Right ventricle myocardium inferior (tissue), 1 donor: ENCODE results near the gene SF3B1. TPM values are rescaled to one million over a fixed set of nuclear protein-coding genes. Genes with fewer than 3 reads are reported as not detected.
A peak's percentile ranks its signal among the peaks of the same experiment; 100 is the strongest.
"Not testable (repeated sequence)": the region's sequence is repeated elsewhere in the genome, so short reads cannot be mapped to it uniquely, and the experiment has no call there.

ENCODE experiments used
- ATAC-seq: fragments of 200-7000 bp; cut with Tn5 transposase; one replicate; pipeline ENCODE4 v1.9.1; 2020; ENCODE audit warnings: mild to moderate bottlenecking, moderate library complexity
- DNase-seq: peaks from one replicate; pipeline ENCODE4 v3.0.0; 2021; ENCODE audit errors: missing footprints
- intact Hi-C: fragments of 100-400 bp; cut with DNase I; formaldehyde crosslinking; loops from one replicate; pipeline ENCODE4 v1.11.0; 2022
- total RNA-seq: library from RNA; stranded (reverse); fragmentation: NEBNext Ultra II Directional; extraction: Animal tissue kit (Norgen Biotek cat#: 25700); gene quantifications from one replicate; pipeline ENCODE4 v1.2.1, GENCODE V29; 2021
- donor health status: DM: no; HTN: yes; CAD: no; lungs with severe emphysema.

Gene SF3B1
- total RNA-seq, 1 donor from 2014 or later = 126 TPM

DNA sequence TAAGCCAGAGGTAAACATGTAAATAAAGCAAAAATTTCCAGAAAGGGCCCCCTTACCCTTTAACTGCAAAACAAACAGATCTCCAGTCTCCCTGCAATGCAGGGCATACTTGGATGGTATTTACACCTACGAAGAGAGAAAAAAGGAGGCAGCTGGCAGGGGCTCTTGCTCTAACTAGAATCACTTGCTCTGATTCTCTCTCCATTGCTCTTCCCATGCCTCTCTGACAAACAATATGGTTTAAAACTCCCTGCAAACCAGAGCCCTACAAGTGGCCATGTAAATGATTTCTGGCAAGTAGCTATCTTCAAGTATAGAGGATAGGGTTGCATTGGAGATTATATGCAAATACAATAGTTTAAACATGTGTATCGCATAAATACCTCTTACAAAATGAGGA, 35.9 kb downstream of the SF3B1 start:
- intact Hi-C loops = no loop called here
- DNase-seq = no peak
- no peak for ATAC-seq

DNA sequence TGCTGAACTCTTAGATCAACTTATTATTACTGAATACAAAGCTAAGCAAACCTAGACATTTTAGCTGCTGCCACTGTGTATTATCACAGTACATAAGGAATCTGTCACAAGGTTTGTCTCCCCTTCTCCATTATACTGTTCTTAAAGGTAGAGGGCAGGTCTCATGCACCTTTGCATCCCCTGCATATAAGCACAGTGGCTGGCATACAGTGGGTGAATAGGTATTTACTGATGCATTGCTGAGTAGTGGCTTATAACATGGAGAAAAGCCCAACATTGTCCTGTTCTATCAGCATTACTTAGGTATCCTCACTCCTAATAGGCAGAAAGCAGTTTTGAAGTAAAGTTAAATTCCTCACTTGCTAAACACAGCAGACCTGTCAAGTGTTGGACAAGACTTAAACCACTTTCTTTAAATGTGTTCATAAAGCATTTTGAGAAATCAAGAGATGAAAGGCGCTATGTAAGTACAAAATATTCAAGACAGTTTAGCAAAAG, 43.6 kb downstream of the SF3B1 start:
- ATAC-seq = no peak
- no peak for DNase-seq
- intact Hi-C loops = loop anchor here (5.0 kb wide), 1 partner anchor 91 kb away; no protein-coding TSS in a partner anchor

DNA sequence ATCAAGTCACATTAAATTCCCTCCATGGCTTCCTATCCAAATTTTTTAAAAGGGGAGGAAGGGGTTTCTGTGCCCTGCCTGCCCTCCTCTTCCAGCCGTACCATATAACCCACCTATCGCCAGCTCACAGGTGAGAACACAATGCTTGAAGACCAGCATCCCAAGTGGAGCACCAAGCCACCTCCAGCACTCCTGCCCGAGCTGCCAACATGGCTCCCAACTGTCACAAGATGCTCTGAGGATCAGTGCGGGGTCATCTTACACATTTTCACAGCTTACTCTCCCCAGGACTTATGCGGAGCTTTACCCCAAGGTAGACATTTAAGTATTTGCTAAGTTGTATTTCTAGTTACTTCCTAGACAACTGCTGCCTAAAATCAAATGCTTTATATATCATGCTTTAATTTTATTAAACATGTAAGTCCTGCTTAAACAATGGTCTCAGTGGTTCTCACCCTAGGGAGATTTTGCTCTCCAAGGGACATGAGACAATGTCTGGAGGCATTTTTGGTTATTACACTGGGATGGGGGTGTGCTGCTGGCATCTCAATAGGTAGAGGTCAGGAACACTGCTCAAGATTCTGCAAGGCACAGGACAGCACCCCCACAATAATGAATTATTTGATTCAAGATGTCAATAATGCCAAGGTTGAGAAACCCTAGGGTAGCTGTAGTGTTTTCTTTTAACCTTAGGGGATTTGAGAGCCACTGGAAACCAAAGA, 45.8 kb downstream of the SF3B1 start:
- no peak for DNase-seq
- intact Hi-C loops = no loop called here
- ATAC-seq = no peak

DNA sequence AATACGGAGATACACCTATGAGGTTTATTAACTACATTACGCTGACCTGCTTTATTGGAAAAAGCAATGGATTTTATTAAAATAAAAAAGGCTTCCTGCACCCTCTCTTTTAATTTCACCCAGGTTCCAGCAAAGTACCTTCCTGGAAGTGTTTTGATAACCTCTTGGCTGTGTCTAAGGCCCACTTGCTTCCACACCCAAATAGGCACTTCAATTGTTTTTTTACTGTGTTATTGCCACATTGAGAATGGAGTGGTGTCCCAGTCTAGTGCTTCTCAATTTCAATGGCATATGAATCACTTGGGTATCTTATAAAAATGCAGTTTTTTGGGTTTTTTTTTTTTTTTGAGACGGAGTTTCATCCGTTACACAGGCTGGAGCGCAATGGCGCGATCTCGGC, 47.6 kb downstream of the SF3B1 start:
- no peak for ATAC-seq
- no peak for DNase-seq
- intact Hi-C loops = no loop called here

DNA sequence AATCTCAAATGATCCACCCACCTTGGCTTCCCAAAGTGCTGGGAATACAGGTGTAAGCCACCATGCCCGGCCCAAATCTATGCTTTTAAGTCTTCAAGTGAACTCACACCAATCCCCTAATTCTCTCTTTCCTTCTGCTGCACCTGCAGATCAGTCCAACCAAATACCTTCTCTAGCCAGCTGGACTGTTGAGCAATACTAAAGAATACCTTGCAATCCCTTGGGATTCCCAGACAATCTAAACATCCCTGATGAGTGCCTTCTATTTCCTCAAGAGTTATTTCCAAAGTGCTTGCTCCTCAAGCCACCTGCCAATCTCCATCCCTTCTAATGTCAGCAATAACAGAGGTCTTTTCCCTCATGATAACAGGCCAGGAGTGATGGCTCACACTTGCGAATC, 48.6 kb downstream of the SF3B1 start:
- ATAC-seq = no peak
- DNase-seq = no peak
- intact Hi-C loops = no loop called here

DNA sequence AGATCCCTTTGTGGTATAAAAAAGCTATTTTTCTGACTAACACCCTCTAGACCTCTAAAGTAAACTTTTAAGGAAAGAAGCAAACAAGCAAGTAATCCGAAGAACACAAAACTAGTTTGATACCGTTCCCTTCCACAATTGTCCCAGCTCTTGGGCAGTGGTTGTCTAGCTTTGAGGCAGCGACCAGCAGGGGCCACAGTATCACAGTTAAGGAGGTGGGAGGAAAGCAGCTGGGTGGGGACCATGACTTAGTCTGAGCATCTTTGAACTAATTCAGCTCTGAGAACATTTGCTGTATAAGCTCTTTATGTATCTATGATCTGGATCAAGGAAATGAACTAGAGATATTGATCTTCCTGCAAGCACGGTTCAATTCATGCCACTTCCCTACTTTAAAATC, 51.0 kb downstream of the SF3B1 start:
- DNase-seq (no peak), ATAC-seq (no peak)
- intact Hi-C loops = no loop called here

DNA sequence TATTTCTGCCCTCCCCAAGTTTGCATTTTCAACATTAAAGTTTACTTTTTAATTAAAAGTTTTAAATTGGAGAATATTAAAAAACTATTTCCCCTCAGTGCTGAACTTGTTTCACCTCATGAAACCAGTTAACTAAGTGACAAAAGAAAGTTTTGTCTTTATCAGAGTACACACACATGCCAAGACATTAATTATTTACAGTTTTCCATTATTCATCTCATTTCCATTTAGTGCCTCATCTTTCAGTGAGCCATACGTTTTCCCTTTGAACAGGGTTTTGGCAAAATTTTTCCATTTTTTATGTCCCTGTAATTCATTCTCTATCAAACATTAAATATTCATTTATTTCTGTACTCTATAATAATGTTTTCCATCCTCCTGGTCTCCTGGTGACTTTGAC, 53.2 kb downstream of the SF3B1 start:
- ATAC-seq = no peak
- DNase-seq = no peak
- intact Hi-C loops = no loop called here

DNA sequence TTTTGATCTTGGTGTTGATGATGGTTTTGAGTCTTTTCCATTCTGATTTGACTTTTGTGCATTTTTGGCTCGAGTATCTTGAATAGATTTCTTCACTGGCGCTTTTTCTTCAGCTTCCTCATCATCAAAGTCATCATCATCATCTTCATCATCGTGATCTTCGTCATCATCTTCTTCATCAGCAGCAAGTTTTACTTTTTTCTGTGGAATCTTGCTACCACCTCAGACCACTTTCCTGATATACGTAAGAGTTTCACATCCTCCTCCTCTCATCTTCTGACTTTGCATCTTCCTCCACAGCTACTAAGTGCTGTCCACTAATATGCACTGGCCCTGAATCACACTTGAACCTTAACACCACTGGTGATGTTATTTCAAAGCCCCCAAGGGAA, 54.9 kb downstream of the SF3B1 start:
- ATAC-seq, DNase-seq, intact Hi-C loops: not testable (repeated sequence)

DNA sequence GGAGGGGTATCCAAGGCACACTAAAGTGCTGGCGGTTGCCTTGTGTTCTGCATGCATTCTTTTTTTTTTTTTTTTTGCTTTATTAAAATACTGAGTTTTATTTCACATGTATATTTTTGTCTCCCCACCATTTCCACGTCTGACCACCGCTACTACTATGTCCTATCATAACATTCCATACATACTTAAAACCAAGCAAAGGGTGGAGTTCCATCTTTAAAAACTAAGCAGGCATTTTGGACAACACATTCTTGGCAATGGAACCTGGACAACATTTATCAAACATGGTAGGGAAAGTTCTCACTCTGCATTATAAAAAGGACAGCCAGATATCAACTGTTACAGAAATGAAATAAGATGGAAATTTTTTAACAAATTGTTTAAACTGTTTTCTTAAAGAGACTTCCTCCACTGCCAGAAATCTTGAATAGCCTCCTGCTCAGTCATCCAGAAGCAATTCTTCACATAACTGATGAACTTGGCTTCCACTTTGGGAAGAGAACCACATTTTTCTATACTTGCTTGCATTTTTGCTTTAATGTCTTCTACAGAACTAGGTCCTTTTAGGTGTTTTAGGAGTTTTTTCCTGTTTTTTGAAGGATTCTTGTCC, 55.4 kb downstream of the SF3B1 start:
- DNase-seq, ATAC-seq, intact Hi-C loops: not testable (repeated sequence)

DNA sequence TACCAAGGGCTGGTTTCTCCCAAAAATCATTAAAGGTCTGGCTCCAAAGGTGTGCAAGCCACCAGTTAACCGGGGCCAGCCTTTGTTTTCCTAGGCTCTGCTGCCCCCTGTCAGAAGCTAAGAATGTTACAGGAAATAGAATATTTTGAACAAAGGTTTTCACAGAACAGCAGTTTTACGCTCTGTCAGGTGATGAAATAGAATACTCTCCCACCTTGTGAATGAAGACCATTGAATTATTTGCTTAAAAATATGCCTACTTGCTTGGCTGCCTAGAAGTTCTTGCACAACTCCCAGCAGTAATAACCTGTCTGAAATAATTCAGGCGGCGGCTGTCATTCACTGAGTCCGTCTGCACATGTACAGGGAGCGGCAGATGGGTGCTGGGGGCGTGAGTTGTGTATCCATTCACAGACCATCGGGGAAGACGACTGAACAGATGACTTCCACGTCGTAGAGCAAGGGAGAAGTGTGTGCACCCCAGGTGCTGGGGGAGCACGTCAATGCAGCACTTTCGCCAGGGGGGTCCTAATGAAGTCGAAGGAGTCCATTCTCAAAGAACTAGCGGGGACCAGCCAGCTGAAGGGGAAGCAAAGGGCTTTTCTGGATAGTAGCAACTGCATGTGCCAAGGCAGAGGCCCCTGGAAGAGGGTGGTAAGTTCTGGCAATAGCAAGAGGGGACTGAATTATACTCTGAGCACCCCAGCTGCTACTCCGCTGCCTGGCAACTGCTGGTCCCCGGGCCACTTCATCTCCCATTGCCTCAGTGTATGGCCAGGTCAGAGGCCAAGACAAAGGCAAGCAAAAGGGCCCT, 56.1 kb downstream of the SF3B1 start:
- intact Hi-C loops = loop anchor here (1.0 kb wide), 3 partner anchors 187 to 366 kb away; no protein-coding TSS in a partner anchor
- DNase-seq = no peak
- ATAC-seq = peak; percentile 48

DNA sequence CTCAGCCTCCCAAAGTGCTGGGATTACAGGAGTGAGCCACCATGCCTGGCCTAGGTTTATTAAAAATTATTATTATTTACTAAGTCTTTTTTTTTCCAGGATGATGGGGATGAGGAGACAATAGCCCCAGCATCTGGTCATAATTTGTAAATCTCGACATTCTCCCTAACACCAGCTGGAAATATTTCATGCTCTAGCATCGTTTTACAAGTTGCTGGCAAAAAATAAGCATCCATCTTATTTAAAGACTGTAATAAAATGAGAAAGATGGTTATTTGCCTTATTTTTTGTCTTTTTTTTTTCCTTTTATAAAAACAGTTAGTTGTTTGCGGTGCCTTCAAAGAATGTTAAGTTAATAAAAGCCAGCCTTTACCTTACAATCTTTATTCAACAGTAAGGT, 56.7 kb downstream of the SF3B1 start:
- intact Hi-C loops = loop anchor here (1.0 kb wide), 3 partner anchors 187 to 366 kb away; no protein-coding TSS in a partner anchor
- ATAC-seq = no peak
- no peak for DNase-seq

DNA sequence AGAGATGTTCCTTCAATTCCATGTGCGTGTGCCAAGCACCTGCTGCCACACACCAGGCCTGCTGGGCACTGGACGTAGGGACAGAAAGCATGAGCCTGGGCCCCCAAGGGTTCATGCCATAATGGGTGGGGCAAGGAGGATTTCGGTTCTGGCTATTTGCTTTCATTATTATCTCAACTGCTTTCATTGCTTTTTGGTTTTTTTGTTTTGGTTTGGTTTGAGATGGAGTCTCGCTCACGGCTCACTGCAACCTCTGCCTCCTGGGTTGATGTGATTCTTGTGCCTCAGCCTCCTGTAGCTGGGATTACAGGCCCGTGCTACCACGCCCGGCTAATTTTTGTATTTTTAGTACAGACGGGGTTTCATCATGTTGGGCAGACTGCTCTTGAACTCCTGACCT, 57.2 kb downstream of the SF3B1 start:
- intact Hi-C loops = loop anchor here (1.0 kb wide), 3 partner anchors 186 to 365 kb away; no protein-coding TSS in a partner anchor
- no peak for ATAC-seq

DNA sequence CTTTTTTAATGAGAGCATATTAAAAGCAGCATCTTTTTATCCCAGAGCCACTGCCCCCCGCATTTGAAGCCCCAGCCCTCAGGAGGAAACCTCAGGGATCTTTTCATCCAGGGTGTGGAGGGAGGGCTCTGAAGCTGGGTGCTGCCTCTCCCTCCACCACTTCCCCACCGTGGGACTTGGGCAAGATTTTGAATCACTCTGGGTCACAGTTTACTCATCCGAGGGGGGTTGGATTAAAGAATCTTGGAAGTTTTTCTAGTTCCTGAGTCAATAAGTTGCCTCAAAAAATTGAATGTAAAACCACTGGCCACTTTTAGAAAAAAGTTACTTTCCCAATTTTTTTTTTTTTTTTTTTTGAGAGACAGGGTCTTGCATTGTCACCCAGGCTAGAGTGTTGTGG, 62.2 kb downstream of the SF3B1 start:
- ATAC-seq = no peak
- DNase-seq = no peak
- intact Hi-C loops = no loop called here

More for the DNA sequence above, 57.2 kb downstream of the SF3B1 start:
- DNase-seq = no peak

DNA sequence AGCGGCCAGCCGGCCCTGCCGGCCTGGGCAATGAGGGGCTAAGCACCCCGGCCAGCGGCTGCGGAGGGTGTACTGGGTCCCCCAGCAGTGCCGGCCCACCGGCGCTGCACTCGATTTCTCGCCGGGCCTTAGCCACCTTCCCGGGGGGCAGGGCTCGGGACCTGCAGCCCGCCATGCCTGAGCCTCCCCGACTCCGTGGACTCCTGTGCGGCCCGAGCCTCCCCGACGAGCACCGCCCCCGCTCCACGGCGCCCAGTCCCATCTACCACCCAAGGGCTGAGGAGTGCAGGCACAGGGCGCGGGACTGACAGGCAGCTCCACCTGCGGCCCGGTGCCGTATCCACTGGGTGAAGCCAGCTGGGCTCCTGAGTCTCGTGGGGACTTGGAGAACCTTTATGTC, 64.2 kb downstream of the SF3B1 start:
- DNase-seq, ATAC-seq: not testable (repeated sequence)

DNA sequence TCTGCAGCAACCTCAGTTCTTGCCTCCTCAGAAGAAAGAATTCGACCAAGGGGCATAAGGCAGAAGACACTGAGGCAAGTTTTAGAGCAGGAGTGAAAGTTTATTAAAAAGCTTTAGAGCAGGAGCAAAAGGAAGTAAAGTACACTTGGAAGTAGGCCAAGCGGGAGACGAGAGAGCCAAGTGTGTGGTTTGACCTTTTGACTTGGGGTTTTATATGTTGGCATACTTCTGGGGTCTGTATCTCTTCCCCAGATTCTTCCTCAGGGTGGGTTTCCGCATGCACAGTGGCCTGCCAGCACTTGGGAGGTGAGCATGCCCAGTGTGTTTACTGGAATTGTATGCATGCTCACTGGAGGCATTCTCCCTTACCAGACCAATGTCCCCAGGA, 64.9 kb downstream of the SF3B1 start:
- ATAC-seq (no peak), DNase-seq (no peak)
- intact Hi-C loops = no loop called here

More for the DNA sequence above, 64.2 kb downstream of the SF3B1 start:
- intact Hi-C loops = not testable (repeated sequence)

DNA sequence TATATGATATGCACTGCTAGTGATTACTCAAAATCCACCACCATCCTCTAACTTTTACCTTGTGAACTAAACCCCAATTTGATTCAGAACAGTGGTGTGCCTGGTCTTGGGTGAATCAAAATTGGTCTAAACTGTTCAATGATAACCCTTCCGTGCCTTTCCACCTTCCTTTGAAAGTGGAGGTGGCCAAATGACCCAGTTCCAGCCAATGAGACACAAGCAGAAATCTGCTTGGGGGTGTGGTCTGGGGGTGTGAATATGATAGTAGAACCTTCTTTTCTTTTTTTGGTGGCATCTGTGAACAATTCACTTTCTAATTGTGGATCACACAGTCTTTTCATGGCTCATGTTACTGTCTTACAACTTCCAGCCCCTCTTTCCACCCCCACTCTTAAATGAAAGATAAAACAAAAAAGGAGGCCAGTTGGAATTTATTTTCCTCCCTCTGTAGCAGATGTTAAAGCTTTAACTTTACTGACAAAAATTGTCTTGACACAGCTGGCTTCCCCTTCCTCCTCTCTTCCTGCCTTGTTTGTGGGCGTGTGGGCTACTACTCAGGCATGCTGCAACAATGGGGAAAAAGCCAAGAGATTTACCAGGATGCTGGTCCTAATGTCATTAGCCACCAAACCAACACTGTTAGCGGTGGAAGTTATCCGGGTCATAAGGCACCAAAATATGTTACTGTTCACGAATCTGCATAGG, 65.4 kb downstream of the SF3B1 start:
- ATAC-seq (no peak), DNase-seq (no peak)
- intact Hi-C loops = no loop called here

DNA sequence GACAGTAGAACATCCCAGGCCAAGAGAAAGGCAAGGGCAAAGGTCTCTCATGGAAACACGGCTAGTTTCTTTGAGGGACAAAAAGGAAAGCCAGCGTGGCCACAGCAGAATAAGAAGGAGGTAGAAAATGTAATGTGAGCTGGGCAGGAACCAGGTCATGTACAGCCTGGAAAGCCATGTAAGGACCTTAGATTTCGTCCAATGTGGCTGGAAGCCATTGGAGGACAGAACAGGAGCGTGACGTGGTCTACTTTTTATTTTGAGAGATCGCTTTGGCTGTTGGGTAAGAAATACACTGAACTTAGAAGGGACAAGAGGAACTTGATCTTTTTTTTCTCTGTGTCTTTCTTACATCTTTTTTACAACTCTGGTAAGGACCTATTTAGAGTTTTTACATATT, 66.4 kb downstream of the SF3B1 start:
- ATAC-seq (no peak), DNase-seq (no peak)
- intact Hi-C loops = no loop called here

DNA sequence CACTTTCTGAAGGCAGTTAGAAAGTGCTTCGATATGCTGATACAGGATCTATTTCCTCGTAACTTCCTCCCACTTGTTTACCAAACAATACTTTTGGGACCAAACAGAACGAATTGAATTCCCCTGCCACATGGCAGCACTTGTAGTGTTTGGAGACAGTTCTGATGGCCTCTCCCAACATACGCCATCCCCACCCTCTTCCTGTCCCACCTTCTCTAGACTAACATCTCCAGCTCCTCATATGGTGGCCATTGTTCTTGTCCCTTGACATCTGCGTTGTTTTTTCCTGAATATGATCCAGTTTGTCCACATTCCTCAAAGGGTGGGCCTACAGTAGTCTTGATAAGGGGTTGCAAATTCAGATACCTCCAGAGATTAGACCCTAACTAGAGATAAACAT, 70.8 kb downstream of the SF3B1 start:
- ATAC-seq (no peak), DNase-seq (no peak)
- intact Hi-C loops = no loop called here

DNA sequence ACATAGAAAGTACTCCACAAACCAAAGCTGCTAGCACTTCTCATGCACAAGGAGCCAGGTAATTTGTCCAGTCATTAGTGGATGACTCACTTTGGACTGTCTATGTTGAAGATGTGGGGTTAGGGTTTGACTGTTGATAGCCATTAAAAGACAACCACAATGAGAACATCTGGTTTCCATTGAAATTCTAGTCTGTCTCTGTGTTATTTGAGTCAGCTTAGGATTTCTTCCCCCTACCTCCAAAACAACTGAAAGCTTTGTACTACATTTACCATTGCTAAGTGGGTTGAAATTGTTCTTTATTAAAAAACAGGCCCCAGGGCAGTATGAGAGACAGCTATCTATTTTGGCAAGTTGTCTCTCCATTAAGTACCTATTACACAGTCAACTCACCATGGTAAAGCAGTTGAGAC, 74.1 kb downstream of the SF3B1 start:
- DNase-seq = no peak
- intact Hi-C loops = no loop called here
- no peak for ATAC-seq
